ENCODE data around the gene TRHDE.

GRCh38 chr12:72677846-72678245 lies 405.7 kb downstream of the TRHDE start:
- TF ChIP-seq SP1 (CRISPR knock-in tag; conservative IDR thresholded peaks at IDR 0.05), result no peak
- TF ChIP-seq, protein P1, sequence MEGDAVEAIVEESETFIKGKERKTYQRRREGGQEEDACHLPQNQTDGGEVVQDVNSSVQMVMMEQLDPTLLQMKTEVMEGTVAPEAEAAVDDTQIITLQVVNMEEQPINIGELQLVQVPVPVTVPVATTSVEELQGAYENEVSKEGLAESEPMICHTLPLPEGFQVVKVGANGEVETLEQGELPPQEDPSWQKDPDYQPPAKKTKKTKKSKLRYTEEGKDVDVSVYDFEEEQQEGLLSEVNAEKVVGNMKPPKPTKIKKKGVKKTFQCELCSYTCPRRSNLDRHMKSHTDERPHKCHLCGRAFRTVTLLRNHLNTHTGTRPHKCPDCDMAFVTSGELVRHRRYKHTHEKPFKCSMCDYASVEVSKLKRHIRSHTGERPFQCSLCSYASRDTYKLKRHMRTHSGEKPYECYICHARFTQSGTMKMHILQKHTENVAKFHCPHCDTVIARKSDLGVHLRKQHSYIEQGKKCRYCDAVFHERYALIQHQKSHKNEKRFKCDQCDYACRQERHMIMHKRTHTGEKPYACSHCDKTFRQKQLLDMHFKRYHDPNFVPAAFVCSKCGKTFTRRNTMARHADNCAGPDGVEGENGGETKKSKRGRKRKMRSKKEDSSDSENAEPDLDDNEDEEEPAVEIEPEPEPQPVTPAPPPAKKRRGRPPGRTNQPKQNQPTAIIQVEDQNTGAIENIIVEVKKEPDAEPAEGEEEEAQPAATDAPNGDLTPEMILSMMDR (IDR thresholded peaks at IDR 0.05), result no peak
- TF ChIP-seq FOXP1 (CRISPR knock-in tag; IDR thresholded peaks at IDR 0.05; ENCODE audit: borderline replicate concordance), result no peak
- no peak for TF ChIP-seq ESRRA (CRISPR knock-in tag; IDR thresholded peaks at IDR 0.05; ENCODE audit: borderline replicate concordance)
- no peak for TF ChIP-seq TCF7 (CRISPR knock-in tag; IDR thresholded peaks at IDR 0.05; ENCODE audit: low read depth)
- no peak for TF ChIP-seq PREB (CRISPR knock-in tag; IDR thresholded peaks at IDR 0.05; ENCODE audit: borderline replicate concordance)
- TF ChIP-seq ETV6 (CRISPR knock-in tag; IDR thresholded peaks at IDR 0.05), result no peak
- TF ChIP-seq MAX (CRISPR knock-in tag; IDR thresholded peaks at IDR 0.05), result no peak
- no peak for TF ChIP-seq TEAD4 (CRISPR knock-in tag; IDR thresholded peaks at IDR 0.05)
- TF ChIP-seq SMAD3 (CRISPR knock-in tag; IDR thresholded peaks at IDR 0.05; ENCODE audit: borderline replicate concordance), result no peak
- no peak for TF ChIP-seq NR3C1 (CRISPR knock-in tag; conservative IDR thresholded peaks at IDR 0.05; ENCODE audit: low read depth)
